ENCODE data around the gene D2HGDH. TPM values are rescaled to one million over a fixed set of nuclear protein-coding genes. Genes with fewer than 3 reads are reported as not detected.
"Not testable (repeated sequence)": the region's sequence is repeated elsewhere in the genome, so short reads cannot be mapped to it uniquely, and the experiment has no call there.

The D2HGDH gene
- total RNA-seq, 2 donors from 2014 or later, result 38.7 to 55.3 TPM

GRCh38 chr2:241753493-241753892, 19.1 kb downstream of the D2HGDH start:
- H3K4me1 ChIP-seq (replicated peaks), result no peaks in the 10 kb centered on the region
- peaks cover 8 to 18% of the 10 kb centered on the region in 2 donors for H3K36me3 ChIP-seq
- no peak for TF ChIP-seq CTCF (IDR thresholded peaks at IDR 0.05)
- no peak for TF ChIP-seq POLR2A (IDR thresholded peaks at IDR 0.05)
- no peak for TF ChIP-seq POLR2AphosphoS5 (IDR thresholded peaks at IDR 0.05)
- no peak overlapping the region for H3K4me3 ChIP-seq
- H3K27me3 ChIP-seq (replicated peaks; ENCODE audit: insufficient read depth), result no peaks in the 10 kb centered on the region
- 89% methylated on average over 17 of the region's 17 CpGs for WGBS
- intact Hi-C loops (cut with DNase I), result no loop called here
- H3K9me3 ChIP-seq, result no peaks in the 10 kb centered on the region
- no peak overlapping the region for H3K27ac ChIP-seq
- DNase-seq (ENCODE audit: low spot score), result no peak

- H3K9me3 ChIP-seq, result no peaks in the 10 kb centered on the region
- no peaks in the 10 kb centered on the region for H3K27me3 ChIP-seq (replicated peaks; ENCODE audit: insufficient read depth)
- no peaks in the 10 kb centered on the region for H3K4me1 ChIP-seq (replicated peaks)
- TF ChIP-seq CTCF (IDR thresholded peaks at IDR 0.05) (no peak), POLR2AphosphoS5 (IDR thresholded peaks at IDR 0.05) (no peak), POLR2A (IDR thresholded peaks at IDR 0.05) (no peak)
- H3K36me3 ChIP-seq, result peaks cover 8 to 14% of the 10 kb centered on the region in 2 donors
- no peak overlapping the region for H3K27ac ChIP-seq
- 94% methylated on average over 20 of the region's 20 CpGs for WGBS
- intact Hi-C loops (cut with DNase I), result no loop called here
- no peak for DNase-seq (ENCODE audit: low spot score)
- H3K4me3 ChIP-seq, result no peak overlapping the region
These were observed 19.6 kb downstream of the D2HGDH start for GRCh38 chr2:241754042-241754441.

- Histone ChIP-seq H3K27ac (no peak overlapping the region), H3K4me1 (replicated peaks) (no peaks in the 10 kb centered on the region), H3K9me3 (no peaks in the 10 kb centered on the region), H3K36me3 (peaks cover 8 to 10% of the 10 kb centered on the region in 2 donors), H3K4me3 (no peak overlapping the region), H3K27me3 (replicated peaks; ENCODE audit: insufficient read depth) (no peaks in the 10 kb centered on the region)
- DNase-seq (ENCODE audit: low spot score), result no peak
- no peak for TF ChIP-seq POLR2AphosphoS5 (IDR thresholded peaks at IDR 0.05)
- no peak for TF ChIP-seq CTCF (IDR thresholded peaks at IDR 0.05)
- 83% methylated on average over 16 of the region's 18 CpGs for WGBS
- intact Hi-C loops (cut with DNase I), result no loop called here
These were observed 20.7 kb downstream of the D2HGDH start for GRCh38 chr2:241755166-241755565.

GRCh38 chr2:241755777-241756176, 21.3 kb downstream of the D2HGDH start:
- intact Hi-C loops (cut with DNase I), result no loop called here
- H3K9me3 ChIP-seq, result no peaks in the 10 kb centered on the region
- TF ChIP-seq POLR2AphosphoS5 (IDR thresholded peaks at IDR 0.05) (no peak), POLR2A (IDR thresholded peaks at IDR 0.05) (no peak), CTCF (IDR thresholded peaks at IDR 0.05) (no peak)
- no peak for DNase-seq (ENCODE audit: low spot score)
- H3K4me3 ChIP-seq, result no peak overlapping the region
- H3K36me3 ChIP-seq, result peaks cover 8 to 10% of the 10 kb centered on the region in 2 donors
- 93% methylated on average over 27 of the region's 27 CpGs for WGBS
- no peak overlapping the region for H3K27ac ChIP-seq
- H3K27me3 ChIP-seq (replicated peaks; ENCODE audit: insufficient read depth), result no peaks in the 10 kb centered on the region
- H3K4me1 ChIP-seq (replicated peaks), result no peaks in the 10 kb centered on the region

- Histone ChIP-seq H3K4me1 (replicated peaks) (peaks cover 3% of the 10 kb centered on the region), H3K27ac (no peak overlapping the region), H3K9me3 (no peaks in the 10 kb centered on the region), H3K27me3 (replicated peaks; ENCODE audit: insufficient read depth) (no peaks in the 10 kb centered on the region), H3K4me3 (no peak overlapping the region), H3K36me3 (peaks cover 0 to 5% of the 10 kb centered on the region in 2 donors)
- no peak for DNase-seq (ENCODE audit: low spot score)
- TF ChIP-seq POLR2AphosphoS5 (IDR thresholded peaks at IDR 0.05), result peak; percentile 21
- TF ChIP-seq CTCF (IDR thresholded peaks at IDR 0.05), result no peak
- WGBS, result 74% methylated on average over 20 of the region's 20 CpGs
- intact Hi-C loops (cut with DNase I), result no loop called here
These were observed 24.8 kb downstream of the D2HGDH start for GRCh38 chr2:241759067-241759807.

- H3K4me3 ChIP-seq; H3K9me3 ChIP-seq; H3K36me3 ChIP-seq; H3K27ac ChIP-seq; intact Hi-C loops (cut with DNase I); DNase-seq (ENCODE audit: low spot score); H3K4me1 ChIP-seq (replicated peaks); H3K27me3 ChIP-seq (replicated peaks; ENCODE audit: insufficient read depth): not testable (repeated sequence)
- WGBS, result 92% methylated on average over 15 of the region's 16 CpGs
These were observed 25.5 kb downstream of the D2HGDH start for GRCh38 chr2:241759893-241760292.

All from prostate gland (tissue), 2 donors.